Posterior cingulate gyrus (tissue), 11 donors: ENCODE measurements around the gene ZNF425.
A peak's percentile ranks its signal among the peaks of the same experiment; 100 is the strongest.
"Not testable (repeated sequence)": the region's sequence is repeated elsewhere in the genome, so short reads cannot be mapped to it uniquely, and the experiment has no call there.

Experiments
- DNase-seq, 10 donors: peaks; one replicate each; pipeline versions ENCODE4 v3.0.0 to v3.0.0-alpha.2; 2020 to 2021; ENCODE audit warnings: mixed read lengths in 3 of 10
- intact Hi-C: fragments of 100-400 bp; cut with DNase I; formaldehyde crosslinking; loops from one replicate; pipeline ENCODE4 v1.15.1; 2023

Gene ZNF425

GRCh38 chr7:149077594-149077993 is 48.5 kb downstream of the ZNF425 start:
- intact Hi-C loops, result no loop called here
- peak in 1 of 10 donors; percentile 19 for DNase-seq

GRCh38 chr7:149075286-149075685 is 50.8 kb downstream of the ZNF425 start:
- intact Hi-C loops, result no loop called here
- DNase-seq, result no peak

GRCh38 chr7:149074116-149074885 is 51.8 kb downstream of the ZNF425 start:
- intact Hi-C loops, result no loop called here
- no peak for DNase-seq

- DNase-seq, result no peak
- intact Hi-C loops, result no loop called here
Observed at GRCh38 chr7:149072438-149072775, 53.7 kb downstream of the ZNF425 start.

GRCh38 chr7:149071641-149072437 is 54.3 kb downstream of the ZNF425 start:
- intact Hi-C loops, result no loop called here
- no peak for DNase-seq

- intact Hi-C loops, result no loop called here
Observed at GRCh38 chr7:149071182-149071635, 54.9 kb downstream of the ZNF425 start.

GRCh38 chr7:149070372-149071125 is 55.6 kb downstream of the ZNF425 start:
- no peak for DNase-seq
- intact Hi-C loops, result no loop called here

More at GRCh38 chr7:149071182-149071635, 54.9 kb downstream of the ZNF425 start:
- DNase-seq, result peak in 1 of 10 donors; percentile 83

- intact Hi-C loops, result loop anchor here (5.0 kb wide), 1 partner anchor 41 kb away; the partner anchor contains the start of gene PDIA4
- no peak for DNase-seq
Observed at GRCh38 chr7:149067869-149068268, 58.3 kb downstream of the ZNF425 start.

GRCh38 chr7:149063476-149063875 is 62.6 kb downstream of the ZNF425 start:
- no peak for DNase-seq
- intact Hi-C loops, result no loop called here

- DNase-seq, intact Hi-C loops: not testable (repeated sequence)
Observed at GRCh38 chr7:149062217-149062899, 63.8 kb downstream of the ZNF425 start.

- intact Hi-C loops, result no loop called here
- no peak for DNase-seq
Observed at GRCh38 chr7:149060156-149060555, 66.0 kb downstream of the ZNF425 start.

GRCh38 chr7:149053885-149054284 is 72.2 kb downstream of the ZNF425 start:
- intact Hi-C loops, result no loop called here
- no peak for DNase-seq

- intact Hi-C loops, result no loop called here
- DNase-seq, result no peak
Observed at GRCh38 chr7:149053384-149053783, 72.7 kb downstream of the ZNF425 start.
